Measurements from ENCODE around the gene SLC6A3. TPM values are rescaled to one million over a fixed set of nuclear protein-coding genes. Genes with fewer than 3 reads are reported as not detected.

SLC6A3 gene
- total and polyA plus RNA-seq, 9 of the 15 experiments (the other 6 are each of a cell fraction or from before 2014, with no cell fraction given) = not detected

DNA sequence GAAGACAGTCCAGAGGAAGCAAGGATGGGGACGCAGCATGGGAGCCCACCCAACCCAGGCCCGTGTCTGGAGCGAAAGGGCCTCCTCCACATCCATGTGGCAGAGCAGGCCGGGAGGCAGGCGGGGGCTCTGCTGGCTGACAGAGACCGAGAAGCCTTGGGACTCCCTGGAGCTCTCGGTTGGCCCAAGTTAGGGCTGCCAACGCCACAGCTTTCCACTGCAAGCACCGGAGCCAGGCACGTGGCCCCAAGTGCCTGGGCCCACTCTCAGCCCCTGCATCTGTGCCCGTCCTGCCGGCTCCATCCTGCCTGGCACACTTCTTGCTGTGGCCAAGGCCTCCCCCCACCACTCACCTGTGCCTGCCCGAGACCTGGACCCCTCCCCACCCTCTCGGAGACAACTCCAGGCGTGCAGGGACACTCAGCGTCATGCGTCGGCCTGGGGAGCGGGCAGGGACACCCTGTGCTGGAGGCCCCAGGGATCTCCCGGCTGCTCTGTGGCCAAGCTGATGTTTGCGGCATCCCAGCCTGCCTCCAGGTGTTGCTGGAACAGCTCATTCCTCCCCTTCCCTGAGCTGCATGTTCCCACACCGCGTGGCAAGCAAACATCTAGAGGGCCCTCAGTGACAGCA is 31.5 kb downstream of the SLC6A3 start:
- Histone ChIP-seq H3K4me1 (replicated peaks in 1 of 2; ENCODE audit: control insufficient read depth in 2 of 2, insufficient read depth in 2 of 2, low read length in 2 of 2) (peaks cover 0 to 19% of the 10 kb centered on the region in 2 experiments; a peak in 1 of 5 replicates), H3K9me1 (ENCODE audit: control insufficient read depth, insufficient read depth, low read length) (peaks cover 5% of the 10 kb centered on the region), H3K27ac (ENCODE audit: extremely low read depth, low read depth, low read length) (no peak overlapping the region), H3K4me2 (ENCODE audit: insufficient read depth, low read length) (no peak overlapping the region), H3K9ac (ENCODE audit: insufficient read depth in 1 of 2, low read depth in 2 of 2, low read length in 2 of 2) (no peak overlapping the region), H2AFZ (ENCODE audit: low read depth, low read length) (no peak overlapping the region), H3K4me3 (no peak overlapping the region), H3K27me3 (ENCODE audit: control insufficient read depth in 2 of 2, insufficient read depth in 2 of 2, low read length in 2 of 2) (peaks cover 35 to 80% of the 10 kb centered on the region in 2 experiments), H3K36me3 (ENCODE audit: control insufficient read depth, insufficient read depth, low read length) (no peaks in the 10 kb centered on the region), H3K79me2 (ENCODE audit: control insufficient read depth, insufficient read depth, low read length) (no peaks in the 10 kb centered on the region), H4K20me1 (replicated peaks; ENCODE audit: control insufficient read depth, insufficient read depth, low read length) (peaks cover 33% of the 10 kb centered on the region), H3K9me3 (replicated peaks; ENCODE audit: control insufficient read depth, insufficient read depth, low read depth, low read length) (no peaks in the 10 kb centered on the region)
- CTCF ChIA-PET (ENCODE audit: low intra/inter-chr PET ratio) = no interaction called here
- TF ChIP-seq SMAD2 (IDR thresholded peaks at IDR 0.05; ENCODE audit: low read depth, low read length) (no peak), ESRRA (IDR thresholded peaks at IDR 0.05; ENCODE audit: borderline replicate concordance, low read depth) (no peak), TEAD1 (CRISPR knock-in tag; IDR thresholded peaks at IDR 0.05) (no peak), LARP7 (IDR thresholded peaks at IDR 0.05) (no peak), RFX7 (CRISPR knock-in tag; IDR thresholded peaks at IDR 0.05) (no peak), EZH2 (IDR thresholded peaks at IDR 0.05; ENCODE audit: borderline replicate concordance, low read depth, low read length) (no peak), TRIM28 (IDR thresholded peaks at IDR 0.05) (no peak), ZNF217 (CRISPR knock-in tag; IDR thresholded peaks at IDR 0.05) (no peak)
- in situ Hi-C loops (cut with MboI) = no loop called here
- DNase-seq (ENCODE audit: extremely low read depth in 1 of 4, low spot score in 3 of 4) = no peak
- ATAC-seq = no peak
- POLR2A ChIA-PET = interaction anchor here (0.8 kb wide), 1 partner anchor 71 kb away, joined by 3 read pairs; no protein-coding TSS in a partner anchor
- FAIRE-seq = no peak
- no TSS peak for BruUV-seq (replicated peaks)
- intact Hi-C loops (cut with micrococcal nuclease) = no loop called here
- WGBS (ENCODE audit: insufficient coverage, low coverage, missing lambda C conversion rate) = 3% methylated on average over 23 of the region's 23 CpGs
